RWPE1 (cell line): Measurements from ENCODE around the gene SPRY4.

ENCODE experiments used
- CTCF ChIA-PET: fragments of 350-600 bp; sonication (Branson Sonifier 250); formaldehyde crosslinking; extraction: SDS; loops from one replicate; lab custom pipeline; 2021; lab: Yijun Ruan, JAX
- POLR2A ChIA-PET: fragments of 400-600 bp; formaldehyde crosslinking; extraction: SDS; loops from one replicate; lab custom pipeline; 2020; ENCODE audit warnings: antibody characterized with exemption; ENCODE audit not compliant: low non-redundant PET; lab: Yijun Ruan, JAX
- DNase-seq: peaks from one replicate; pipeline ENCODE4 v3.0.0; 2012; ENCODE audit warnings: low spot score
- H3K27ac ChIP-seq: fragments of 450-650 bp; 2 replicates; pipeline ENCODE4 v1.5.1; 2017
- CTCF ChIP-seq: fragments of 450-650 bp; conservative IDR thresholded peaks from 2 replicates; pipeline ENCODE4 v1.5.1; 2017; ENCODE audit warnings: low read depth, mild to moderate bottlenecking

Gene SPRY4

GRCh38 chr5:142313682-142314081 is 11.1 kb downstream of the SPRY4 start:
- CTCF ChIA-PET = no interaction called here
- no peak overlapping the region for H3K27ac ChIP-seq
- DNase-seq = no peak
- no peak for TF ChIP-seq CTCF
- POLR2A ChIA-PET = no interaction called here

GRCh38 chr5:142313275-142313674 is 11.5 kb downstream of the SPRY4 start:
- DNase-seq = no peak
- TF ChIP-seq CTCF = no peak
- CTCF ChIA-PET = no interaction called here
- POLR2A ChIA-PET = no interaction called here
- H3K27ac ChIP-seq = no peak overlapping the region

- DNase-seq = no peak
- no peak overlapping the region for H3K27ac ChIP-seq
- no peak for TF ChIP-seq CTCF
- ChIA-PET POLR2A (no interaction called here), CTCF (interaction anchor here (0.7 to 1.4 kb wide), 4 partner anchors 9 to 236 kb away, joined by 3 to 6 read pairs (median 4); no protein-coding TSS in a partner anchor)
Observed at GRCh38 chr5:142312399-142312798, 12.4 kb downstream of the SPRY4 start.

GRCh38 chr5:142311725-142312124 is 13.1 kb downstream of the SPRY4 start:
- no peak overlapping the region for H3K27ac ChIP-seq
- no peak for DNase-seq
- POLR2A ChIA-PET = interaction anchor here (0.6 kb wide), 1 partner anchor 1653 kb away, joined by 3 read pairs; no protein-coding TSS in a partner anchor
- CTCF ChIA-PET = interaction anchor here (0.7 to 1.4 kb wide), 4 partner anchors 10 to 237 kb away, joined by 3 to 6 read pairs (median 4); no protein-coding TSS in a partner anchor
- no peak for TF ChIP-seq CTCF

GRCh38 chr5:142310803-142311202 is 14.0 kb downstream of the SPRY4 start:
- POLR2A ChIA-PET = interaction anchor here (1.1 kb wide), 1 partner anchor 12 kb away, joined by 6 read pairs; no protein-coding TSS in a partner anchor
- CTCF ChIA-PET = no interaction called here
- no peak for TF ChIP-seq CTCF
- no peak for DNase-seq
- H3K27ac ChIP-seq = no peak overlapping the region

GRCh38 chr5:142309747-142310318 is 15.0 kb downstream of the SPRY4 start:
- ChIA-PET CTCF (no interaction called here), POLR2A (no interaction called here)
- DNase-seq = no peak
- H3K27ac ChIP-seq = no peak overlapping the region
- no peak for TF ChIP-seq CTCF
